ENCODE measurements around the gene FAN1. TPM values are rescaled to one million over a fixed set of nuclear protein-coding genes. Genes with fewer than 3 reads are reported as not detected.

The FAN1 gene
- total and polyA plus RNA-seq, 2 of the 13 experiments (the other 11 are each of a cell fraction or from before 2014, with no cell fraction given): 10.8 to 20.1 TPM

GRCh38 chr15:30991255-30992235 is 87.8 kb downstream of the FAN1 start, which contains the start of gene MTMR10 (continued):
- TF ChIP-seq, protein P1, sequence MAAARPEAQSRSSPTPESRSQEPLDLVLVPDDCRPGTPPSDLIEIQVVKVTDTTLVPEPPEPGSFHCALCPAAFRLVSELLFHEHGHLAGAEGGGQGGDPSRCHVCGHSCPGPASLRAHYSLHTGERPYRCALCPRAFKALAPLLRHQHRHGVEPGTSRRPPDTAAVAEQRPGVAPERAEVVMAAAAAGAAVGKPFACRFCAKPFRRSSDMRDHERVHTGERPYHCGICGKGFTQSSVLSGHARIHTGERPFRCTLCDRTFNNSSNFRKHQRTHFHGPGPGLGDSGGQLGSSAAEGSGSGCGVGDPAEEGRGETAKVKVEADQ (CRISPR knock-in tag; IDR thresholded peaks at IDR 0.05; ENCODE audit: borderline replicate concordance): no peak; the same call in 1 of the 2 replicates
- TF ChIP-seq MEIS1 (CRISPR knock-in tag; IDR thresholded peaks at IDR 0.05; ENCODE audit: borderline replicate concordance): peak; percentile 47; the same call in 1 of the 2 replicates
- TF ChIP-seq, protein P2, sequence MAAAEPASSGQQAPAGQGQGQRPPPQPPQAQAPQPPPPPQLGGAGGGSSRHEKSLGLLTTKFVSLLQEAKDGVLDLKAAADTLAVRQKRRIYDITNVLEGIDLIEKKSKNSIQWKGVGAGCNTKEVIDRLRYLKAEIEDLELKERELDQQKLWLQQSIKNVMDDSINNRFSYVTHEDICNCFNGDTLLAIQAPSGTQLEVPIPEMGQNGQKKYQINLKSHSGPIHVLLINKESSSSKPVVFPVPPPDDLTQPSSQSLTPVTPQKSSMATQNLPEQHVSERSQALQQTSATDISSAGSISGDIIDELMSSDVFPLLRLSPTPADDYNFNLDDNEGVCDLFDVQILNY (CRISPR knock-in tag; conservative IDR thresholded peaks at IDR 0.05): no peak
- TF ChIP-seq ZNF354B (CRISPR knock-in tag; IDR thresholded peaks at IDR 0.05): no peak
- peak; percentile 40; the same call in 1 of the 2 replicates for TF ChIP-seq MAZ (IDR thresholded peaks at IDR 0.05; ENCODE audit: borderline replicate concordance, low read depth, low read length)
- TF ChIP-seq MAZ (CRISPR knock-in tag; IDR thresholded peaks at IDR 0.05; ENCODE audit: low read depth): peak; percentile 93
- TF ChIP-seq KMT2A (CRISPR knock-in tag; IDR thresholded peaks at IDR 0.05): peak; percentile 62; the same call in 1 of the 2 replicates
- TF ChIP-seq ZFX (CRISPR knock-in tag; IDR thresholded peaks at IDR 0.05; ENCODE audit: low read depth): peak; percentile 93
- TF ChIP-seq TRIM22 (IDR thresholded peaks at IDR 0.05): no peak
- no peak for TF ChIP-seq KDM6A (CRISPR knock-in tag; IDR thresholded peaks at IDR 0.05; ENCODE audit: low read depth)
- TF ChIP-seq ZNF639 (CRISPR knock-in tag; conservative IDR thresholded peaks at IDR 0.05): no peak; the same call in 1 of the 2 replicates
- no peak for TF ChIP-seq BCL6 (CRISPR knock-in tag; IDR thresholded peaks at IDR 0.05)
- no peak for TF ChIP-seq ZC3H13 (CRISPR knock-in tag; IDR thresholded peaks at IDR 0.05)
- TF ChIP-seq TERF1 (CRISPR knock-in tag; IDR thresholded peaks at IDR 0.05): no peak
- no peak for TF ChIP-seq SRSF9 (IDR thresholded peaks at IDR 0.05; ENCODE audit: borderline replicate concordance, insufficient read depth, low read depth, low read length, poor library complexity, severe bottlenecking)
- TF ChIP-seq MED1 (CRISPR knock-in tag; IDR thresholded peaks at IDR 0.05): peak; percentile 38; the same call in 1 of the 2 replicates
- peak; percentile 14 for TF ChIP-seq CBX1 (IDR thresholded peaks at IDR 0.05; ENCODE audit: low read depth)
- TF ChIP-seq ZNF687 (CRISPR knock-in tag; IDR thresholded peaks at IDR 0.05): peak; percentile 71
